ENCODE measurements around the gene CYP19A1. TPM values are rescaled to one million over a fixed set of nuclear protein-coding genes. Genes with fewer than 3 reads are reported as not detected.

The CYP19A1 gene
- total RNA-seq, 1 donor from 2014 or later: not detected

DNA sequence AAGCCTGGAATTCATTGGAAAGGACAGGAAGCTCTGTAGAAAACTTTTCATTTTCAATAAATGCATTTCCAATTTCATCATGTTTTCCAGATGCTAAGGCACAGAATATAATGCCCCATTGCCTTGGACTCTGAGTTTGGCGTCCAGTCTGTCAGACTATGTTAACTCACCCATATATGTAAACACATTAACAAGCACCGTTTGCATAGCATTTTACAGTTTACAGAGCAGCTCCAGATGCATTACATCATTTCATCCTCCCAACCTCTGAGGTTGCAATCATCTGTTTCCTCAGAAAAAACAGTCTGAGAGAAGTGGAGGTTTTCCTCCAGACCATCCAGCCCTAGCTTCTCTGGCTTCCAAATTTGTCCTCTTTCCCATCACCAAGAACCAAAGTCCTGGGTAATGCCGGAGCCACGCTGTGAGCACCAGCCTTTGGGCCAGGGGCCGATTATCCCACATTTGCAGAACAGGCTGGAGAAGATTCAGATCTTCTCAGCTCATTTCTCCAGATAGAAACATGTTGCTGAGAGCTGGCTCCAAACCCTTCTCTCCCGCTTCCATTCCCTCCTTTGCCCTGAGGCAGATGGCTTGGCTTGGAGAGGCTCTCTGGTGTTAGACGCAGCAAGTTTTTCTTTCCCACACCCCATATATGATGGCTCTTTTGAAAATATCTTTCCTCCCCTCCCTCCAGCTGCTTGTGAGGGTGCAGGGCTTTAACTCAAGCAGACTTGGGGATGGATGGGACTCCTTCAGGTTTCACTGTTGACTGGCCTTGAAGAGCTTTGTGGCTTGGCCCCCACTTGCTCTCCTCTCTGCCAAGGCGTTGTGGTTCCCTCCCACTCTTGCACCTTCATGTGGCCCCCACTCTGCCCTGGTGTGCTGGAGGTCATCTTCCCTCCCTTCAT lies 26.0 kb downstream of the CYP19A1 start:
- H3F3A ChIP-seq (ENCODE audit: low read depth): no peaks in the 10 kb centered on the region
- no peaks in the 10 kb centered on the region for H3K27me3 ChIP-seq
- H3K79me2 ChIP-seq (ENCODE audit: low read depth): no peaks in the 10 kb centered on the region
- no peaks in the 10 kb centered on the region for H4K20me1 ChIP-seq (ENCODE audit: low read depth)
- TF ChIP-seq EZH2 (IDR thresholded peaks at IDR 0.05): no peak
- no peak for TF ChIP-seq EZH2phosphoT487 (IDR thresholded peaks at IDR 0.05)
- TF ChIP-seq CTCF (IDR thresholded peaks at IDR 0.05): no peak
- Mint-ChIP-seq H3K27ac (no peak overlapping the region), H3K36me3 (no peaks in the 10 kb centered on the region), H3K9me3 (no peaks in the 10 kb centered on the region), H3K4me1 (peaks cover 7% of the 10 kb centered on the region), H3K27me3 (ENCODE audit: insufficient read depth, low read depth) (peaks cover 2% of the 10 kb centered on the region), H3K4me3 (no peak overlapping the region)
- H3K27ac ChIP-seq: no peak overlapping the region
- no peak overlapping the region for H3K4me3 ChIP-seq
- H3K9me3 ChIP-seq (ENCODE audit: low read depth): no peaks in the 10 kb centered on the region
- H3K4me2 ChIP-seq: no peak overlapping the region
- H3K9ac ChIP-seq: no peak overlapping the region
- no peak overlapping the region for H2AFZ ChIP-seq (replicated peaks)
- no peak for DNase-seq (ENCODE audit: low spot score)
- no peaks in the 10 kb centered on the region for H3K36me3 ChIP-seq
- H3K4me1 ChIP-seq: no peaks in the 10 kb centered on the region

DNA sequence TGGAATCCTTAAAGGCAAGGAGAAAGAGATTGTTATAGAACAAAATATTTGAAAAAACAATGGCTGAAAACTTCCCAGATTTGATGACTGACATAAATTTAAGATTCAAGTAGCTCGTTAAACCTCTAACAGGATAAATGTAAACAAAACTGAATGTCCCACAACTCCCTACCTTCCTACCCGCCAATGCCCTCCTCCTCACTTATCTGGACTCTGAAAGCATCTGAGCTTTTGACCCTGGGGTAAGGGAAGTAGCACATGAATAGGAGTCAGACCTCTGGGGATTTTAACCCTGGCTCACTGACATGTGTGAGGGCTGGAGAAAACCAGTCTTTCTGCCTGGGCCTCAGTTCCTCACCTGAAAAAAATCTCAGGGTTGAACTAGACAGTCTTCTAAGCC lies 26.9 kb downstream of the CYP19A1 start:
- no peak overlapping the region for H3K27ac Mint-ChIP-seq
- peaks cover 7% of the 10 kb centered on the region for H3K4me1 Mint-ChIP-seq

GRCh38 chr15:51310064-51310463 lies 28.3 kb downstream of the CYP19A1 start:
- H3F3A ChIP-seq (ENCODE audit: low read depth): no peaks in the 10 kb centered on the region
- no peak for DNase-seq (ENCODE audit: low spot score)
- no peaks in the 10 kb centered on the region for H3K27me3 ChIP-seq
- H2AFZ ChIP-seq (replicated peaks): no peak overlapping the region
- no peak overlapping the region for H3K27ac ChIP-seq
- no peak overlapping the region for H3K9ac ChIP-seq
- no peaks in the 10 kb centered on the region for H3K9me3 ChIP-seq (ENCODE audit: low read depth)
- Mint-ChIP-seq H3K27me3 (ENCODE audit: insufficient read depth, low read depth) (peaks cover 2% of the 10 kb centered on the region), H3K27ac (no peak overlapping the region), H3K4me1 (peaks cover 7% of the 10 kb centered on the region), H3K36me3 (no peaks in the 10 kb centered on the region), H3K9me3 (no peaks in the 10 kb centered on the region), H3K4me3 (no peak overlapping the region)
- H3K4me2 ChIP-seq: no peak overlapping the region
- TF ChIP-seq CTCF (IDR thresholded peaks at IDR 0.05) (no peak), EZH2 (IDR thresholded peaks at IDR 0.05) (no peak), EZH2phosphoT487 (IDR thresholded peaks at IDR 0.05) (no peak)
- H3K4me1 ChIP-seq: no peaks in the 10 kb centered on the region
- H3K4me3 ChIP-seq: no peak overlapping the region
- H3K36me3 ChIP-seq: no peaks in the 10 kb centered on the region
- no peaks in the 10 kb centered on the region for H3K79me2 ChIP-seq (ENCODE audit: low read depth)
- H4K20me1 ChIP-seq (ENCODE audit: low read depth): no peaks in the 10 kb centered on the region

More for the DNA sequence above, 26.9 kb downstream of the CYP19A1 start:
- no peak for DNase-seq (ENCODE audit: low spot score)
- Histone ChIP-seq H3K9me3 (ENCODE audit: low read depth) (no peaks in the 10 kb centered on the region), H2AFZ (replicated peaks) (no peak overlapping the region), H3K9ac (no peak overlapping the region), H3K27ac (no peak overlapping the region), H4K20me1 (ENCODE audit: low read depth) (no peaks in the 10 kb centered on the region), H3K4me3 (no peak overlapping the region), H3K36me3 (no peaks in the 10 kb centered on the region), H3K27me3 (no peaks in the 10 kb centered on the region), H3F3A (ENCODE audit: low read depth) (no peaks in the 10 kb centered on the region), H3K4me1 (no peaks in the 10 kb centered on the region), H3K79me2 (ENCODE audit: low read depth) (no peaks in the 10 kb centered on the region), H3K4me2 (no peak overlapping the region)
- Mint-ChIP-seq H3K36me3 (no peaks in the 10 kb centered on the region), H3K27me3 (ENCODE audit: insufficient read depth, low read depth) (peaks cover 2% of the 10 kb centered on the region), H3K9me3 (no peaks in the 10 kb centered on the region), H3K4me3 (no peak overlapping the region)
- TF ChIP-seq EZH2 (IDR thresholded peaks at IDR 0.05) (no peak), EZH2phosphoT487 (IDR thresholded peaks at IDR 0.05) (no peak), CTCF (IDR thresholded peaks at IDR 0.05) (no peak)
